ENCODE results near the gene REEP1. TPM values are rescaled to one million over a fixed set of nuclear protein-coding genes. Genes with fewer than 3 reads are reported as not detected.

The REEP1 gene
- total and polyA plus RNA-seq, 9 of the 15 experiments (the other 6 are each of a cell fraction or from before 2014, with no cell fraction given) = 0.11 to 0.67 (median 0.13) TPM

DNA sequence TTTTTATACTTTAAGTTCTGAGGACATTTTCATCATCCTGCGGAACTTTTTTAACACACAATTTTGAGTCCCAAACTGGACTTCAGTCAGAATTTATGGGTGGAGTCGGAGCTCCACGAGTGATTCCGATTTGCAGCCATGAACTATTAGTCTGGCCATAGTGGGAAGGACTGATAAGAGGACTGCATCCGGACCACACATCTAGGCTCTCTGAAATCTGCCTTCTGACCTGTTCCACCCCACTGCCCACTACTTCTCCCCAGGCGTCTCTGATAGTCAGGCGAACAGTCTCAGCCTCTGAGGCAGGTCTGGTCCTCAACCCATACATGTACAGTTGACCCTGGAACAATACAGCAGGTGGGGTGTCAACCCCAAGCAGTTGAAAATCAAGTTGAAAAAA is 133.0 kb downstream of the REEP1 start (continued):
- TF ChIP-seq, protein P1, sequence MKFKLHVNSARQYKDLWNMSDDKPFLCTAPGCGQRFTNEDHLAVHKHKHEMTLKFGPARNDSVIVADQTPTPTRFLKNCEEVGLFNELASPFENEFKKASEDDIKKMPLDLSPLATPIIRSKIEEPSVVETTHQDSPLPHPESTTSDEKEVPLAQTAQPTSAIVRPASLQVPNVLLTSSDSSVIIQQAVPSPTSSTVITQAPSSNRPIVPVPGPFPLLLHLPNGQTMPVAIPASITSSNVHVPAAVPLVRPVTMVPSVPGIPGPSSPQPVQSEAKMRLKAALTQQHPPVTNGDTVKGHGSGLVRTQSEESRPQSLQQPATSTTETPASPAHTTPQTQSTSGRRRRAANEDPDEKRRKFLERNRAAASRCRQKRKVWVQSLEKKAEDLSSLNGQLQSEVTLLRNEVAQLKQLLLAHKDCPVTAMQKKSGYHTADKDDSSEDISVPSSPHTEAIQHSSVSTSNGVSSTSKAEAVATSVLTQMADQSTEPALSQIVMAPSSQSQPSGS (CRISPR knock-in tag; IDR thresholded peaks at IDR 0.05) = no peak
- TF ChIP-seq SAFB (IDR thresholded peaks at IDR 0.05; ENCODE audit: borderline replicate concordance, low read depth, low read length) (no peak), DIDO1 (tag; IDR thresholded peaks at IDR 0.05; ENCODE audit: low read depth) (no peak), BRD9 (IDR thresholded peaks at IDR 0.05; ENCODE audit: low read depth, partially characterized antibody) (peak; percentile 48), HMG20B (CRISPR knock-in tag; IDR thresholded peaks at IDR 0.05) (no peak), ZFPM2 (CRISPR knock-in tag; IDR thresholded peaks at IDR 0.05) (no peak), TCF3 (CRISPR knock-in tag; IDR thresholded peaks at IDR 0.05) (peak; percentile 81), KDM2B (CRISPR knock-in tag; IDR thresholded peaks at IDR 0.05) (no peak), FOS (IDR thresholded peaks at IDR 0.05; ENCODE audit: extremely low read depth, insufficient read length) (no peak), SMARCB1 (IDR thresholded peaks at IDR 0.05; ENCODE audit: insufficient read length, low read depth) (no peak), DNMT1 (IDR thresholded peaks at IDR 0.05) (no peak), STAT5A (IDR thresholded peaks at IDR 0.05; ENCODE audit: borderline replicate concordance, low read length) (peak; percentile 54; the same call in 1 of the 2 replicates), ZKSCAN1 (IDR thresholded peaks at IDR 0.05; ENCODE audit: low read depth, low read length) (no peak), ESRRA (IDR thresholded peaks at IDR 0.05; ENCODE audit: borderline replicate concordance, low read depth) (peak; percentile 28; the same call in 1 of the 2 replicates), RHOXF2B (CRISPR knock-in tag; conservative IDR thresholded peaks at IDR 0.05) (no peak), NEUROD1 (IDR thresholded peaks at IDR 0.05; ENCODE audit: borderline replicate concordance, low read depth, low read length, partially characterized antibody) (peak; percentile 44), ZNF584 (CRISPR knock-in tag; IDR thresholded peaks at IDR 0.05; ENCODE audit: low read depth) (no peak), NR2C2 (CRISPR knock-in tag; IDR thresholded peaks at IDR 0.05) (no peak), NR2C2 (tag; IDR thresholded peaks at IDR 0.05) (peak; percentile 55; the same call in 1 of the 2 replicates)
- TF ChIP-seq, protein P2, sequence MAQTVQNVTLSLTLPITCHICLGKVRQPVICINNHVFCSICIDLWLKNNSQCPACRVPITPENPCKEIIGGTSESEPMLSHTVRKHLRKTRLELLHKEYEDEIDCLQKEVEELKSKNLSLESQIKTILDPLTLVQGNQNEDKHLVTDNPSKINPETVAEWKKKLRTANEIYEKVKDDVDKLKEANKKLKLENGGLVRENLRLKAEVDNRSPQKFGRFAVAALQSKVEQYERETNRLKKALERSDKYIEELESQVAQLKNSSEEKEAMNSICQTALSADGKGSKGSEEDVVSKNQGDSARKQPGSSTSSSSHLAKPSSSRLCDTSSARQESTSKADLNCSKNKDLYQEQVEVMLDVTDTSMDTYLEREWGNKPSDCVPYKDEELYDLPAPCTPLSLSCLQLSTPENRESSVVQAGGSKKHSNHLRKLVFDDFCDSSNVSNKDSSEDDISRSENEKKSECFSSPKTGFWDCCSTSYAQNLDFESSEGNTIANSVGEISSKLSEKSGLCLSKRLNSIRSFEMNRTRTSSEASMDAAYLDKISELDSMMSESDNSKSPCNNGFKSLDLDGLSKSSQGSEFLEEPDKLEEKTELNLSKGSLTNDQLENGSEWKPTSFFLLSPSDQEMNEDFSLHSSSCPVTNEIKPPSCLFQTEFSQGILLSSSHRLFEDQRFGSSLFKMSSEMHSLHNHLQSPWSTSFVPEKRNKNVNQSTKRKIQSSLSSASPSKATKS (CRISPR knock-in tag; IDR thresholded peaks at IDR 0.05) = no peak
- TF ChIP-seq, protein P3, sequence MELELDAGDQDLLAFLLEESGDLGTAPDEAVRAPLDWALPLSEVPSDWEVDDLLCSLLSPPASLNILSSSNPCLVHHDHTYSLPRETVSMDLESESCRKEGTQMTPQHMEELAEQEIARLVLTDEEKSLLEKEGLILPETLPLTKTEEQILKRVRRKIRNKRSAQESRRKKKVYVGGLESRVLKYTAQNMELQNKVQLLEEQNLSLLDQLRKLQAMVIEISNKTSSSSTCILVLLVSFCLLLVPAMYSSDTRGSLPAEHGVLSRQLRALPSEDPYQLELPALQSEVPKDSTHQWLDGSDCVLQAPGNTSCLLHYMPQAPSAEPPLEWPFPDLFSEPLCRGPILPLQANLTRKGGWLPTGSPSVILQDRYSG (tag; conservative IDR thresholded peaks at IDR 0.05; ENCODE audit: low read depth) = no peak
- TF ChIP-seq, protein P4, sequence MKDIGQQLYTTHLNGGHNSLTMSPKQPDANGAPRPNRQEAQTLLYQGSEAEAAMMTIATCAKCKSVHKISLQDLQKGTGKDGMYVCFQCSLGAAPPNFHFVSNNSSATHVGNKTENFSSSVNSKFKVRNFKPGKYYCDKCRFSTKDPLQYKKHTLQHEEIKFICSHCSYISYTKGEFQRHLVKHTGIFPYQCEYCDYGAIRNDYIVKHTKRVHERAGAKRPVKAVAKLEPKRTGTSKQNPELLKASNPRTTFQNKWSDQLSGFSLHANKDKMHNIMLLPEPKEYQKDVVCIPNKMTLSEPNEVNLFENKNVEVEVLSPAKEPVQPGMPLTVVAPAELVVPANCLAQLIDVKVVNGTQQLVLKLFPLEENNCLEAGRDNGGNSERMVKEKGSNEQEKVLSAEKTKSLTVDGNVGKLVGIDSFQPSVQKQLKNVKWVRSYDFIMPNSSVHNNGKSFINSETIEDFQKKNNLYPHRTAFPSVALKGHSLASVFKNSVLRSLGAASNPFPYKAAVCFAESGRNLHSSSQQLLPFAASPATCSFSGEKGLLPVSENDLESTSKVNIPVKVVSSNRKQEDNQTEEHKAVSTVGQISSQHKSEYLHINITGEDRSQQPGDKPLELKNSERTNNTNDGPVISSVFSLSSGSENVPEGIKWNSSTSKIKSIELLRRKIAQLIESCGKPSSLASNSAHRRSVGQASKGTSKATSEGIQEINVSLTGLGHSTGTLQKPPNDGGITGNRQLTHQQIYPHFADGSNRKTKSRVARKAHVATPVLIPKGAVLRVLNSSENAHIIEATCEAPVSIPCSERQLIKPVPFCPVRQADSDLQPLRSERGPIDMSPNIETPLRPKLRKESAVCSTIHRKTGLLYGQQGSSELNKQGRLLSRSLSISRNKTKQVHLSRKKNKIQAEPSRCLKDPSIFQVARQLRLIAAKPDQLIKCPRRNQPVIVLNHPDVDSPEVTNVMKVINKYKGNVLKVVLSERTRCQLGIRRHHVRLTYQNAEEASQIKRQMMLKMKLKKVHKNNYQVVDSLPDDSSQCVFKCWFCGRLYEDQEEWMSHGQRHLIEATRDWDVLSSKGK (CRISPR knock-in tag; IDR thresholded peaks at IDR 0.05) = no peak
